Heart left ventricle (tissue), 16 donors: ENCODE data around the gene SLC7A9. TPM values are rescaled to one million over a fixed set of nuclear protein-coding genes. Genes with fewer than 3 reads are reported as not detected.

Source experiments
- ATAC-seq, 4 donors: fragments of 200-7000 bp; cut with Tn5 transposase; one replicate each; pipeline ENCODE4 v1.9.1; 2020 to 2022; ENCODE audit warnings: moderate library complexity in 4 of 4, mild to moderate bottlenecking in 3 of 4, moderate number of reproducible peaks in 1 of 4
- DNase-seq, 5 donors: peaks; one replicate each; pipeline ENCODE4 v3.0.0-alpha.2; 2020
- H3K27ac ChIP-seq, 12 donors: fragments of 200-600 bp; sonication (generic) in 4 of 12; one replicate each; pipeline versions ENCODE4 v1.5.0 to v1.8.0; 2016 to 2022; ENCODE audit warnings: mild to moderate bottlenecking in 2 of 12
- H3K27me3 ChIP-seq, 9 donors: fragments of 200-600 bp; sonication (generic) in 2 of 9; one replicate each; pipeline versions ENCODE4 v1.5.1 to v1.8.0; 2016 to 2022; ENCODE audit warnings: mild to moderate bottlenecking in 3 of 9
- H3K36me3 ChIP-seq, 9 donors: fragments of 200-600 bp; sonication (generic) in 2 of 9; one replicate each; pipeline versions ENCODE4 v1.5.0 to v1.8.0; 2018 to 2022; ENCODE audit warnings: mild to moderate bottlenecking in 2 of 9
- H3K4me1 ChIP-seq, 12 donors: fragments of 200-600 bp; sonication (generic) in 4 of 12; one replicate each; pipeline versions ENCODE4 v1.5.0 to v1.8.0; 2016 to 2022; ENCODE audit warnings: mild to moderate bottlenecking in 3 of 12
- H3K4me3 ChIP-seq, 12 donors: fragments of 200-600 bp; sonication (generic) in 4 of 12; one replicate each; pipeline versions ENCODE4 v1.5.0 to v1.8.0; 2017 to 2022; ENCODE audit warnings: mild to moderate bottlenecking in 9 of 12, moderate library complexity in 4 of 12
- H3K9me3 ChIP-seq, 12 donors: fragments of 200-600 bp; sonication (generic) in 4 of 12; one replicate each; pipeline versions ENCODE4 v1.5.0 to v1.8.0; 2016 to 2022; ENCODE audit warnings: mild to moderate bottlenecking in 1 of 12
- CTCF ChIP-seq, 12 donors: fragments of 200-600 bp; sonication (generic) in 4 of 12; IDR thresholded peaks; one replicate each; pipeline versions ENCODE4 v1.5.0 to v1.8.0; 2018 to 2022; ENCODE audit warnings: antibody characterized with exemption in 12 of 12, mild to moderate bottlenecking in 5 of 12
- POLR2A ChIP-seq, 2 donors: fragments of 450-650 bp; IDR thresholded peaks; one replicate each; pipeline ENCODE4 v1.6.1; 2017; ENCODE audit warnings: antibody characterized with exemption in 2 of 2, mild to moderate bottlenecking in 2 of 2, moderate library complexity in 2 of 2
- WGBS, 4 donors: extraction: QIAGEN DNeasy Blood & Tissue Kit in 2 of 4; methylation state at CpG; one replicate each; pipeline versions ENCODE4 v1.1.5 to v1.1.7; 2013 to 2018; 5-methylcytosine and 5-hydroxymethylcytosine counted together
- intact Hi-C, 10 donors: fragments of 100-400 bp; cut with DNase I; formaldehyde crosslinking; loops; one replicate each; pipeline versions ENCODE4 v1.11.1 to v1.14.2; 2022
- long read RNA-seq, 3 donors: library from polyadenylated mRNA; unstranded; transcript quantifications; one replicate each; pipeline ENCODE4 v2.0.0, GENCODE V29; 2020 to 2021
- polyA plus RNA-seq, 2 donors: library from polyadenylated mRNA; stranded (reverse); fragments of 200-250 nt; gene quantifications; one replicate each; pipeline ENCODE4 v1.2.3, GENCODE V29; 2013
- total RNA-seq, 9 donors: library from RNA; depleted of rRNA in 2 of 9; stranded (reverse); fragments of >200 nt in 2 of 9; fragmentation: NEBNext Ultra II Directional in 3 of 9; extraction: Animal tissue kit (Norgen Biotek cat#: 25700) in 3 of 9; gene quantifications; one replicate each; pipeline versions ENCODE4 v1.1.0 to v1.2.4, GENCODE V29; 2016 to 2023
- donor health status: ischemic (EF 13 %, LVEDD 7.1; RV severe dilation, severe dysfunction).
- donor health status: healthy with polysubstance abuse.
- donor health status: DM: no; HTN: yes; CAD: no.
- donor health status: DM: no; HTN: no; CAD: no.
- donor health status: ischemic (EF 25% LVEDD 6.9; RV normal size, moderate dysfunction).
- donor health status: ischemic (EF 25% LVEDD 5.7; RV mildly dilated, moderate dysfunction).
- donor health status: healthy.
- donor health status: DM: yes; HTN: yes; CAD: no.
- donor health status: ischemic (EF 35%, LVEDD 5.7; RV mildly dilated, moderate dysfunction).
- donor health status: nonischemic (EF 11% LVEDD 7.7; RV severe dilation, severe dysfunction).
- donor health status: DM: yes; HTN: yes; CAD: no.
- donor health status: PGD.
- donor health status: ischemic (EF 29% LVEDD 5.4; RV normal size, mild dysfunction).
- donor health status: nonischemic (EF 23%, LVEDD 6.1; RV moderate dilation, normal function).

The SLC7A9 gene
- total RNA-seq (not detected), polyA plus RNA-seq (under 1 TPM in 1 of 2 donors, not detected in 1; 0.07 TPM)
- long read RNA-seq, donor 1 = 0 reads
- long read RNA-seq, donor 2 = 0 reads
- long read RNA-seq, donor 3 = 0 reads

GRCh38 chr19:32869369-32869965 lies at the start of gene SLC7A9:
Gene SLC7A9, minus strand, starts transcription at chr19:32869767. Its CDS starts 1,233 bp downstream, at chr19:32868534.
- H3K4me3 ChIP-seq = no peak within 1 kb of the TSS
- TF ChIP-seq POLR2A (IDR thresholded peaks at IDR 0.05) (no peak), CTCF (IDR thresholded peaks at IDR 0.05) (no peak)
- no peaks in the 10 kb centered on the region for H3K9me3 ChIP-seq
- H3K27me3 ChIP-seq = no peaks in the 10 kb centered on the region
- DNase-seq = no peak
- H3K4me1 ChIP-seq = no peaks in the 10 kb centered on the region
- intact Hi-C loops = no loop called here
- no peaks in the 10 kb centered on the region for H3K36me3 ChIP-seq
- no peak for ATAC-seq
- H3K27ac ChIP-seq = no peak within 1 kb of the TSS
- WGBS, 4 donors = 82 to 89% (median 83%) methylated on average over 14 of the region's 14 CpGs

GRCh38 chr19:32919365-32919764 lies 49.8 kb upstream of the SLC7A9 start:
- TF ChIP-seq POLR2A (IDR thresholded peaks at IDR 0.05) (no peak), CTCF (IDR thresholded peaks at IDR 0.05) (no peak)
- Histone ChIP-seq H3K27ac (no peak overlapping the region), H3K4me1 (no peaks in the 10 kb centered on the region), H3K36me3 (peaks cover 0 to 83% (median 62%) of the 10 kb centered on the region in 9 donors), H3K4me3 (no peak overlapping the region), H3K27me3 (no peaks in the 10 kb centered on the region), H3K9me3 (no peaks in the 10 kb centered on the region)
- DNase-seq = no peak
- no peak for ATAC-seq
- 95 to 96% (median 95%) methylated on average over 3 to 4 of the region's 4 CpGs for WGBS, 4 donors
- intact Hi-C loops = no loop called here

- WGBS, 4 donors = 92 to 94% (median 92%) methylated on average over 8 of the region's 8 CpGs
- TF ChIP-seq CTCF (IDR thresholded peaks at IDR 0.05) (no peak), POLR2A (IDR thresholded peaks at IDR 0.05) (no peak)
- no peak overlapping the region for H3K4me3 ChIP-seq
- DNase-seq (no peak), ATAC-seq (no peak)
- H3K27me3 ChIP-seq = no peaks in the 10 kb centered on the region
- peaks cover 3 to 77% (median 54%) of the 10 kb centered on the region in 9 donors for H3K36me3 ChIP-seq
- no peaks in the 10 kb centered on the region for H3K9me3 ChIP-seq
- H3K4me1 ChIP-seq = no peaks in the 10 kb centered on the region
- no peak overlapping the region for H3K27ac ChIP-seq
- intact Hi-C loops = no loop called here
Observed at GRCh38 chr19:32917616-32917996, 48.0 kb upstream of the SLC7A9 start.

- H3K27me3 ChIP-seq = no peaks in the 10 kb centered on the region
- H3K27ac ChIP-seq = no peak overlapping the region
- TF ChIP-seq CTCF (IDR thresholded peaks at IDR 0.05) (no peak), POLR2A (IDR thresholded peaks at IDR 0.05) (no peak)
- peaks cover 3 to 76% (median 48%) of the 10 kb centered on the region in 9 donors for H3K36me3 ChIP-seq
- ATAC-seq (no peak), DNase-seq (no peak)
- no peaks in the 10 kb centered on the region for H3K9me3 ChIP-seq
- H3K4me3 ChIP-seq = no peak overlapping the region
- 47 to 83% (median 56%) methylated on average over 3 to 4 of the region's 4 CpGs for WGBS, 4 donors
- intact Hi-C loops = no loop called here
- no peaks in the 10 kb centered on the region for H3K4me1 ChIP-seq
Observed at GRCh38 chr19:32916969-32917615, 47.5 kb upstream of the SLC7A9 start.
